SHP77 (cell line): ENCODE results near the gene OR51V1.
"Not testable (repeated sequence)": the region's sequence is repeated elsewhere in the genome, so short reads cannot be mapped to it uniquely, and the experiment has no call there.

Experiments used
- DNase-seq, 2 experiments: peaks; one replicate each; lab custom pipeline; 2025; lab: John Stamatoyannopoulos, UW

The OR51V1 gene

GRCh38 chr11:5164807-5165206 lies 35.7 kb downstream of the OR51V1 start:
- not testable (repeated sequence) for DNase-seq

DNA sequence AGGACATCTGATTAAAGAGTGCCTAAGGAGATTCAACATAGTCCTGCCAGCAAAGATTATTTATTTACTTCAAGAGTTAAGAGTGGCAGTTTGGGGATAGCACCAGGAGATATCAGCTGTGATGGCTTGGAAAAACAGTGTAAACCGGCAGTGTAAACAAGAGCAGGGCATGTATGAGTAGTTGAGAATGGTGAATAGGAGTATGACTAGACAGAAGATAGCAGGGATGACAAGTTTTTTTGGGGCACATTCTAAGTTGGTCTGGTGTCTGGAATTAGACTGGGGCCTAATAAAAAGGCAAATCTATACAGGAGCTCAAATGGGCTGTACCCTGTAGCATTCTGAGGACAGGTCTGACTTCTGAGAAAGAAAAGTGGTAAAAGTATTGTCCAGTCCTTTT lies 39.4 kb downstream of the OR51V1 start:
- not testable (repeated sequence) for DNase-seq

DNA sequence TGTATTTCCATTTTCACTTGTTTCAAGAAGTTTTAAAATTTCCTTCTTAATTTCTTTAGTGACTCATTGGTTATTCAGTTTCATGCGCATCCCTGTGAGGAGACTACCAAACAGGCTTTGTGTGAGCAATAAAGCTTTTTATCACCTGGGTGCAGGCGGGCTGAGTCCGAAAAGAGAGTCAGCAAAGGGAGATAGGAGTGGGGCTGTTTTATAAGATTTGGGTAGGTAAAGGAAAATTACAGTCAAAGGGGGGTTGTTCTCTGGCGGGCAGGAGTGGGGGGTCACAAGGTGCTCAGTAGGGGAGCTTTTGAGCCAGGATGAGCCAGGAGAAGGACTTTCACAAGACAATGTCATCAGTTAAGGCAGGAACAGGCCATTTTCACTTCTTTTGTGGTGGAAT lies 40.3 kb downstream of the OR51V1 start:
- DNase-seq = not testable (repeated sequence)

GRCh38 chr11:5159806-5160205 lies 40.7 kb downstream of the OR51V1 start:
- DNase-seq = no peak

DNA sequence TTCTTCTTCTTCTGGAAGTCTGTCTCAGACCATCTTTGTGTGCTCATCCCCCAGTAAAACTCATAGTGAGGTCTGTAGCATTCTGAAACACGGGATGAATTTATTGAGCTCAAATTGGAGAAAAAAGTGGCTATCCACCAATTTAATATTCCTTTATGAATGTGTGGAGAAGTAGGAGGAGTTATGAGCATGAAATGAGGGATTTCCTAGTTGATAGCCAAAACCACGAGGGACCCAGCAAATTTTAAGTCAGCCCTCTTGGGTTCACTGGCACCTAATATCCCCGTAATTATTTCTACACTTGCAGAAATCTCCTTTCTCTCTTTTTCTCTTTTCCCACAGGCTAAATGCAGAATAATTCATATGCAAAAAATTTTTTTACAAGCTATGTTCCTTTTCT lies 45.8 kb downstream of the OR51V1 start, which contains the start of gene OR52A1:
OR52A1 (minus strand) TSS at position 101 of the 400 bp plus-strand sequence. CDS start 2,388 bp downstream, outside the sequence.
- DNase-seq = no peak

DNA sequence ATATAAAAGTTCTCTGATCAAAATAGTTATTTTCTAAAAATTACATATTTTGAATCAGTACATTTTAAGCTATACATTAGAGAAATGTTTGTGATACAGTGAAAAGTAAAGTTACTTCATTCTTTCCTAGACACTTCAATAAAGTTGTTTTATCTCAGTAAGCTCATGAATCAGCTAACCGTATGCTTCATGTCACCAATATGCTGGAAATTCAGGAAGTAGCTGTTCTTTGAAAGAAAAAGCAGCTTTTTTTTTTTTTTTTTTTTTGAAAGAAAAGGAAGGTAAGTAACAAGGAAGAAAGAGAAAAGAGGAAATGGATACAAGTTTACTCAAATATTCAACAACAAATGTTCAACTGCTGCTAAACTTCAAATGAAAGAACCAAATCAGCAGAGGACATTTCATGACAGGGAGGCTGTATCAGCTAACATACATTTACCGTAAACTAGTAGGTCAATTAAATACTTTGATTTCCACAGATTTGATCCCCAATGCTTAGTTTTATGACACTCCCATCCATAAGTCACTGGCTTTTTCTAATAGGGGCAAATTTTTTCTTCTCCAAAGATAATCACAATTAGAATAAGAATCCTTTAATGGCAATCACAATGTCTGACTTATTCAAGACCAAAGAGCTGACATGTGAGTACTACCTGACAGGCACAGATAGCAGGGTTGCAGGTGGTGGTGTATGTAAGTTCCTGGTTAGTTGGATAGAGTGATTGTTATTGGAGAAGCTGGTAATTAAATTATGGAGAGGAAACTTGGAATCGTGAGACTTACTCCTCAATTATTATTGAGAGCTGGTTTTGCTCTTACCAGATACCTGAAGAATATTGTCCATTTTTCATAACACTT lies 46.7 kb downstream of the OR51V1 start:
- DNase-seq = no peak

- DNase-seq = no peak
These were observed 48.7 kb downstream of the OR51V1 start for GRCh38 chr11:5151713-5152153.
